GM11168 (cell line): ENCODE data around the gene FNIP2.
"Not testable (repeated sequence)": the region's sequence is repeated elsewhere in the genome, so short reads cannot be mapped to it uniquely, and the experiment has no call there.

Source experiments
- in situ Hi-C: fragments of 300-500 bp; cut with MboI; formaldehyde crosslinking; loops from one replicate; pipeline ENCODE4 v1.12.0; 2022; ENCODE audit warnings: low sequenced_read_pairs; ENCODE audit not compliant: unreplicated experiment

FNIP2 gene

GRCh38 chr4:158759539-158759938 lies 9.3 kb upstream of the FNIP2 start:
- in situ Hi-C loops, result not testable (repeated sequence)

- in situ Hi-C loops, result no loop called here
Observed at GRCh38 chr4:158760866-158761265, 8.0 kb upstream of the FNIP2 start.

- in situ Hi-C loops, result no loop called here
Observed at GRCh38 chr4:158762553-158762952, 6.3 kb upstream of the FNIP2 start.

- in situ Hi-C loops, result no loop called here
Observed at GRCh38 chr4:158763462-158763861, 5.4 kb upstream of the FNIP2 start.

- in situ Hi-C loops, result no loop called here
Observed at GRCh38 chr4:158766434-158767044, 2.3 kb upstream of the FNIP2 start.

- in situ Hi-C loops, result no loop called here
Observed at GRCh38 chr4:158767451-158767850, 1.4 kb upstream of the FNIP2 start.

- in situ Hi-C loops, result no loop called here
Observed at GRCh38 chr4:158769175-158769921, 522 bp downstream of the FNIP2 start.

GRCh38 chr4:158770671-158771070 lies 1.8 kb downstream of the FNIP2 start:
- in situ Hi-C loops, result no loop called here

- in situ Hi-C loops, result no loop called here
Observed at GRCh38 chr4:158771776-158772175, 3.0 kb downstream of the FNIP2 start.

- in situ Hi-C loops, result no loop called here
Observed at GRCh38 chr4:158775091-158775651, 6.3 kb downstream of the FNIP2 start.

- in situ Hi-C loops, result no loop called here
Observed at GRCh38 chr4:158776106-158776505, 7.3 kb downstream of the FNIP2 start.

- in situ Hi-C loops, result no loop called here
Observed at GRCh38 chr4:158777423-158778155, 8.8 kb downstream of the FNIP2 start.

GRCh38 chr4:158778156-158778711 lies 9.4 kb downstream of the FNIP2 start:
- in situ Hi-C loops, result no loop called here

- in situ Hi-C loops, result no loop called here
Observed at GRCh38 chr4:158778712-158779111, 9.9 kb downstream of the FNIP2 start.

GRCh38 chr4:158781963-158782362 lies 13.1 kb downstream of the FNIP2 start:
- in situ Hi-C loops, result no loop called here

- in situ Hi-C loops, result no loop called here
Observed at GRCh38 chr4:158782551-158783360, 13.9 kb downstream of the FNIP2 start.

GRCh38 chr4:158783785-158784184 lies 15.0 kb downstream of the FNIP2 start:
- in situ Hi-C loops, result no loop called here

GRCh38 chr4:158785718-158786117 lies 16.9 kb downstream of the FNIP2 start:
- in situ Hi-C loops, result no loop called here

GRCh38 chr4:158786121-158786601 lies 17.3 kb downstream of the FNIP2 start:
- in situ Hi-C loops, result no loop called here

GRCh38 chr4:158786955-158787354 lies 18.1 kb downstream of the FNIP2 start:
- in situ Hi-C loops, result no loop called here
